H9 (cell line): ENCODE measurements around the gene CXorf58. TPM values are rescaled to one million over a fixed set of nuclear protein-coding genes. Genes with fewer than 3 reads are reported as not detected.
A peak's percentile ranks its signal among the peaks of the same experiment; 100 is the strongest.

Experiments used
- DNase-seq: peaks from one replicate; pipeline ENCODE4 v3.0.0-alpha.2; 2017
- H2AFZ ChIP-seq: one replicate; pipeline ENCODE4 v1.6.1; 2013; ENCODE audit warnings: mild to moderate bottlenecking, low read length, control low read depth, moderate library complexity
- H2AK5ac ChIP-seq: 2 replicates; pipeline ENCODE4 v1.6.1; 2013; ENCODE audit warnings: low read length, control low read depth, mixed read lengths; ENCODE audit not compliant: insufficient read length
- H2BK120ac ChIP-seq: one replicate; pipeline ENCODE4 v1.6.1; 2013; ENCODE audit warnings: low read depth, mild to moderate bottlenecking, low read length, control low read depth, inconsistent platforms; ENCODE audit not compliant: poor library complexity, severe bottlenecking
- H2BK12ac ChIP-seq: 2 replicates; pipeline ENCODE4 v1.6.1; 2013; ENCODE audit warnings: low read length, control low read depth, mixed read lengths, low read depth; ENCODE audit not compliant: insufficient read length
- H2BK15ac ChIP-seq: 2 replicates; pipeline ENCODE4 v1.6.1; 2013; ENCODE audit warnings: low read depth, low read length, control low read depth
- H2BK20ac ChIP-seq: one replicate; pipeline ENCODE4 v1.6.1; 2013; ENCODE audit warnings: low read depth, mild to moderate bottlenecking, low read length, control low read depth, inconsistent platforms; ENCODE audit not compliant: poor library complexity, severe bottlenecking
- H2BK5ac ChIP-seq: 2 replicates; pipeline ENCODE4 v1.6.1; 2013; ENCODE audit warnings: low read length, control low read depth, mixed read lengths; ENCODE audit not compliant: insufficient read length
- H3K14ac ChIP-seq: 2 replicates; pipeline ENCODE4 v1.6.1; 2013; ENCODE audit warnings: low read length, control low read depth; ENCODE audit not compliant: insufficient read depth
- H3K18ac ChIP-seq: 2 replicates; pipeline ENCODE4 v1.6.1; 2013; ENCODE audit warnings: low read depth, mild to moderate bottlenecking, mixed read lengths, low read length, control low read depth; ENCODE audit not compliant: insufficient read length
- H3K23ac ChIP-seq: 2 replicates; pipeline ENCODE4 v1.6.1; 2013; ENCODE audit warnings: low read length, control low read depth, mixed read lengths, low read depth; ENCODE audit not compliant: insufficient read length
- H3K23me2 ChIP-seq: 2 replicates; pipeline ENCODE4 v1.6.1; 2013; ENCODE audit warnings: low read depth, mild to moderate bottlenecking, mixed read lengths, low read length, control low read depth; ENCODE audit not compliant: insufficient read length, poor library complexity, severe bottlenecking
- H3K27ac ChIP-seq: 2 replicates; pipeline ENCODE4 v1.5.1; 2013; ENCODE audit warnings: low read length, control low read depth, mixed read lengths, low read depth; ENCODE audit not compliant: insufficient read length
- H3K27me3 ChIP-seq: 2 replicates; pipeline ENCODE4 v1.6.1; 2013; ENCODE audit warnings: low read length, control low read depth, inconsistent platforms; ENCODE audit not compliant: insufficient read depth
- H3K4ac ChIP-seq: 2 replicates; pipeline ENCODE4 v1.6.1; 2013; ENCODE audit warnings: low read depth, mild to moderate bottlenecking, control low read depth, inconsistent platforms, low read length, moderate library complexity
- H3K4me1 ChIP-seq: 2 replicates; pipeline ENCODE4 v1.6.1; 2013; ENCODE audit warnings: low read length, control low read depth, inconsistent platforms; ENCODE audit not compliant: insufficient read depth
- H3K4me2 ChIP-seq: 2 replicates; pipeline ENCODE4 v1.6.1; 2013; ENCODE audit warnings: low read length, control low read depth, mixed read lengths; ENCODE audit not compliant: insufficient read length, insufficient read depth
- H3K56ac ChIP-seq: 2 replicates; pipeline ENCODE4 v1.6.1; 2013; ENCODE audit warnings: low read depth, mild to moderate bottlenecking, mixed read lengths, low read length, control low read depth; ENCODE audit not compliant: insufficient read length
- H3K79me1 ChIP-seq: 2 replicates; pipeline ENCODE4 v1.6.1; 2013; ENCODE audit warnings: low read depth, mild to moderate bottlenecking, moderate library complexity, low read length, control low read depth, inconsistent platforms; ENCODE audit not compliant: insufficient read depth, poor library complexity, severe bottlenecking
- H3K79me2 ChIP-seq: 2 replicates; pipeline ENCODE4 v1.6.1; 2013; ENCODE audit warnings: low read length, control low read depth, inconsistent platforms; ENCODE audit not compliant: insufficient read depth
- H3K9ac ChIP-seq: 2 replicates; pipeline ENCODE4 v1.6.1; 2013; ENCODE audit warnings: low read length, control low read depth, mixed read lengths; ENCODE audit not compliant: insufficient read length; ENCODE audit errors: extremely low read depth
- H3K9me3 ChIP-seq: one replicate; pipeline ENCODE4 v1.6.1; 2013; ENCODE audit warnings: low read depth, low read length, inconsistent platforms; ENCODE audit not compliant: control insufficient read depth
- H3T11ph ChIP-seq: one replicate; pipeline ENCODE4 v1.6.1; 2013; ENCODE audit warnings: mild to moderate bottlenecking, low read length, control low read depth, inconsistent platforms
- H4K20me1 ChIP-seq: one replicate; pipeline ENCODE4 v1.6.1; 2013; ENCODE audit not compliant: control insufficient read depth, insufficient read length, insufficient read depth
- H4K5ac ChIP-seq: 2 replicates; pipeline ENCODE4 v1.6.1; 2013; ENCODE audit warnings: low read depth, mild to moderate bottlenecking, mixed read lengths, low read length, control low read depth; ENCODE audit not compliant: insufficient read length
- H4K8ac ChIP-seq: replicated peaks from 2 replicates; pipeline ENCODE4 v1.6.1; 2013; ENCODE audit warnings: low read length, control low read depth, mixed read lengths, low read depth; ENCODE audit not compliant: insufficient read length
- H4K91ac ChIP-seq: 2 replicates; pipeline ENCODE4 v1.6.1; 2013; ENCODE audit warnings: low read depth, mild to moderate bottlenecking, moderate library complexity, mixed read lengths, low read length, control low read depth; ENCODE audit not compliant: insufficient read length
- H3K27ac Mint-ChIP-seq, 3 experiments: 2 replicates in 2 of 3; 3 replicates in 1 of 3; pipeline ENCODE4 v1.8.0; 2020 to 2021; ENCODE audit warnings: mixed read lengths in 3 of 3, mild to moderate bottlenecking in 1 of 3, moderate library complexity in 1 of 3
- H3K27me3 Mint-ChIP-seq: 2 replicates; pipeline ENCODE4 v1.8.0; 2021; ENCODE audit warnings: low read depth, mild to moderate bottlenecking, moderate library complexity, mixed read lengths
- H3K36me3 Mint-ChIP-seq, 3 experiments: 2 replicates in 2 of 3; 3 replicates in 1 of 3; pipeline ENCODE4 v1.8.0; 2020 to 2021; ENCODE audit warnings: low read depth in 3 of 3, mixed read lengths in 3 of 3; ENCODE audit not compliant: insufficient read depth in 1 of 3
- H3K4me1 Mint-ChIP-seq, 2 experiments: 2 replicates each; pipeline ENCODE4 v1.8.0; 2020; ENCODE audit warnings: mixed read lengths in 2 of 2
- H3K4me3 Mint-ChIP-seq, 2 experiments: 2 replicates in 1 of 2; 3 replicates in 1 of 2; pipeline ENCODE4 v1.8.0; 2020 to 2021; ENCODE audit warnings: mild to moderate bottlenecking in 2 of 2, mixed read lengths in 2 of 2, moderate library complexity in 1 of 2
- H3K9me3 Mint-ChIP-seq, 2 experiments: 2 replicates in 1 of 2; 3 replicates in 1 of 2; pipeline ENCODE4 v1.8.0; 2020; ENCODE audit warnings: mild to moderate bottlenecking in 2 of 2, mixed read lengths in 2 of 2, moderate library complexity in 1 of 2
- WGBS: extraction: QIAGEN DNeasy Blood & Tissue Kit; methylation state at CpG from one replicate; pipeline ENCODE4 v1.1.7; 2013; ENCODE audit warnings: missing lambda C conversion rate, low lambda C conversion rate, mixed read lengths; ENCODE audit not compliant: insufficient read length; ENCODE audit errors: extremely low coverage; 5-methylcytosine and 5-hydroxymethylcytosine counted together
- total RNA-seq: library from RNA; stranded (reverse); gene quantifications from 2 replicates; pipeline ENCODE4 v1.2.1, GENCODE V29; 2021
- TF ChIP-seq, protein P1 (sequence below): fragments of 200-600 bp; sonication (generic); conservative IDR thresholded peaks from 3 replicates; pipeline ENCODE4 v1.8.0; 2021; ENCODE audit warnings: antibody characterized with exemption, mild to moderate bottlenecking

Gene CXorf58
- total RNA-seq, 1 experiment from 2014 or later, result not detected

GRCh38 chrX:23902419-23902818 is 5.4 kb upstream of the CXorf58 start:
- Mint-ChIP-seq H3K27me3 (no peaks in the 10 kb centered on the region), H3K4me3 (no peak overlapping the region), H3K4me1 (peaks cover 35% of the 10 kb centered on the region in 2 experiments), H3K9me3 (no peaks in the 10 kb centered on the region), H3K27ac (no peak overlapping the region), H3K36me3 (peaks cover 4 to 12% (median 4%) of the 10 kb centered on the region in 3 experiments; a peak in 6 of 7 replicates)
- H4K20me1 ChIP-seq, result no peaks in the 10 kb centered on the region
- no peak overlapping the region for H3K27ac ChIP-seq
- no peak overlapping the region for H3K4me2 ChIP-seq
- no peak overlapping the region for H3K56ac ChIP-seq
- H3K18ac ChIP-seq, result no peak overlapping the region
- TF ChIP-seq, protein P1, sequence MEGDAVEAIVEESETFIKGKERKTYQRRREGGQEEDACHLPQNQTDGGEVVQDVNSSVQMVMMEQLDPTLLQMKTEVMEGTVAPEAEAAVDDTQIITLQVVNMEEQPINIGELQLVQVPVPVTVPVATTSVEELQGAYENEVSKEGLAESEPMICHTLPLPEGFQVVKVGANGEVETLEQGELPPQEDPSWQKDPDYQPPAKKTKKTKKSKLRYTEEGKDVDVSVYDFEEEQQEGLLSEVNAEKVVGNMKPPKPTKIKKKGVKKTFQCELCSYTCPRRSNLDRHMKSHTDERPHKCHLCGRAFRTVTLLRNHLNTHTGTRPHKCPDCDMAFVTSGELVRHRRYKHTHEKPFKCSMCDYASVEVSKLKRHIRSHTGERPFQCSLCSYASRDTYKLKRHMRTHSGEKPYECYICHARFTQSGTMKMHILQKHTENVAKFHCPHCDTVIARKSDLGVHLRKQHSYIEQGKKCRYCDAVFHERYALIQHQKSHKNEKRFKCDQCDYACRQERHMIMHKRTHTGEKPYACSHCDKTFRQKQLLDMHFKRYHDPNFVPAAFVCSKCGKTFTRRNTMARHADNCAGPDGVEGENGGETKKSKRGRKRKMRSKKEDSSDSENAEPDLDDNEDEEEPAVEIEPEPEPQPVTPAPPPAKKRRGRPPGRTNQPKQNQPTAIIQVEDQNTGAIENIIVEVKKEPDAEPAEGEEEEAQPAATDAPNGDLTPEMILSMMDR, result peak; percentile 79
- no peak overlapping the region for H4K91ac ChIP-seq
- no peaks in the 10 kb centered on the region for H3K9me3 ChIP-seq
- H3K79me2 ChIP-seq, result peaks cover 4% of the 10 kb centered on the region; the same call in 1 of the 2 replicates
- H2AFZ ChIP-seq, result no peak overlapping the region
- H3K23me2 ChIP-seq, result no peaks in the 10 kb centered on the region
- H3K23ac ChIP-seq, result no peak overlapping the region
- peaks cover 2% of the 10 kb centered on the region for H3K79me1 ChIP-seq
- H3K14ac ChIP-seq, result no peak overlapping the region
- H4K8ac ChIP-seq, result no peak overlapping the region
- no peak overlapping the region for H2BK120ac ChIP-seq
- no peaks in the 10 kb centered on the region for H3K27me3 ChIP-seq
- H2BK5ac ChIP-seq, result no peak overlapping the region
- H3K9ac ChIP-seq, result no peak overlapping the region
- no peak overlapping the region for H4K5ac ChIP-seq
- no peak overlapping the region for H2BK12ac ChIP-seq
- H3T11ph ChIP-seq, result no peak overlapping the region
- no peak overlapping the region for H3K4ac ChIP-seq
- no peak overlapping the region for H2AK5ac ChIP-seq
- no peak overlapping the region for H2BK20ac ChIP-seq
- no peak for DNase-seq
- H3K4me1 ChIP-seq, result peaks cover 3% of the 10 kb centered on the region; the same call in 1 of the 2 replicates
- H2BK15ac ChIP-seq, result no peak overlapping the region
- WGBS, result no CpG with 5 or more reads among the region's 2 CpGs
